ENCODE measurements around the gene PTPRCAP. TPM values are rescaled to one million over a fixed set of nuclear protein-coding genes. Genes with fewer than 3 reads are reported as not detected.

PTPRCAP gene
- total and polyA plus RNA-seq, 9 of the 15 experiments (the other 6 are each of a cell fraction or from before 2014, with no cell fraction given) = 0.22 to 2.0 (median 1.1) TPM; not detected in 4

- TF ChIP-seq RNF219 (CRISPR knock-in tag; IDR thresholded peaks at IDR 0.05) = no peak
- TF ChIP-seq LEF1 (IDR thresholded peaks at IDR 0.05) = no peak
- TF ChIP-seq, protein P1, sequence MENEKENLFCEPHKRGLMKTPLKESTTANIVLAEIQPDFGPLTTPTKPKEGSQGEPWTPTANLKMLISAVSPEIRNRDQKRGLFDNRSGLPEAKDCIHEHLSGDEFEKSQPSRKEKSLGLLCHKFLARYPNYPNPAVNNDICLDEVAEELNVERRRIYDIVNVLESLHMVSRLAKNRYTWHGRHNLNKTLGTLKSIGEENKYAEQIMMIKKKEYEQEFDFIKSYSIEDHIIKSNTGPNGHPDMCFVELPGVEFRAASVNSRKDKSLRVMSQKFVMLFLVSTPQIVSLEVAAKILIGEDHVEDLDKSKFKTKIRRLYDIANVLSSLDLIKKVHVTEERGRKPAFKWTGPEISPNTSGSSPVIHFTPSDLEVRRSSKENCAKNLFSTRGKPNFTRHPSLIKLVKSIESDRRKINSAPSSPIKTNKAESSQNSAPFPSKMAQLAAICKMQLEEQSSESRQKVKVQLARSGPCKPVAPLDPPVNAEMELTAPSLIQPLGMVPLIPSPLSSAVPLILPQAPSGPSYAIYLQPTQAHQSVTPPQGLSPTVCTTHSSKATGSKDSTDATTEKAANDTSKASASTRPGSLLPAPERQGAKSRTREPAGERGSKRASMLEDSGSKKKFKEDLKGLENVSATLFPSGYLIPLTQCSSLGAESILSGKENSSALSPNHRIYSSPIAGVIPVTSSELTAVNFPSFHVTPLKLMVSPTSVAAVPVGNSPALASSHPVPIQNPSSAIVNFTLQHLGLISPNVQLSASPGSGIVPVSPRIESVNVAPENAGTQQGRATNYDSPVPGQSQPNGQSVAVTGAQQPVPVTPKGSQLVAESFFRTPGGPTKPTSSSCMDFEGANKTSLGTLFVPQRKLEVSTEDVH (IDR thresholded peaks at IDR 0.05; ENCODE audit: low read depth, partially characterized antibody) = no peak
- no peak for TF ChIP-seq ZNF76 (CRISPR knock-in tag; IDR thresholded peaks at IDR 0.05; ENCODE audit: borderline replicate concordance)
- TF ChIP-seq SRSF9 (IDR thresholded peaks at IDR 0.05; ENCODE audit: borderline replicate concordance, low read depth, low read length) = no peak
- no peak for TF ChIP-seq ZNF280A (IDR thresholded peaks at IDR 0.05; ENCODE audit: low read depth, partially characterized antibody)
- TF ChIP-seq, protein P2, sequence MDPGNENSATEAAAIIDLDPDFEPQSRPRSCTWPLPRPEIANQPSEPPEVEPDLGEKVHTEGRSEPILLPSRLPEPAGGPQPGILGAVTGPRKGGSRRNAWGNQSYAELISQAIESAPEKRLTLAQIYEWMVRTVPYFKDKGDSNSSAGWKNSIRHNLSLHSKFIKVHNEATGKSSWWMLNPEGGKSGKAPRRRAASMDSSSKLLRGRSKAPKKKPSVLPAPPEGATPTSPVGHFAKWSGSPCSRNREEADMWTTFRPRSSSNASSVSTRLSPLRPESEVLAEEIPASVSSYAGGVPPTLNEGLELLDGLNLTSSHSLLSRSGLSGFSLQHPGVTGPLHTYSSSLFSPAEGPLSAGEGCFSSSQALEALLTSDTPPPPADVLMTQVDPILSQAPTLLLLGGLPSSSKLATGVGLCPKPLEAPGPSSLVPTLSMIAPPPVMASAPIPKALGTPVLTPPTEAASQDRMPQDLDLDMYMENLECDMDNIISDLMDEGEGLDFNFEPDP (CRISPR knock-in tag; IDR thresholded peaks at IDR 0.05) = no peak
- TF ChIP-seq AFF4 (CRISPR knock-in tag; IDR thresholded peaks at IDR 0.05) = no peak
- TF ChIP-seq NCOA6 (IDR thresholded peaks at IDR 0.05) = no peak
- no peak for TF ChIP-seq BRD9 (IDR thresholded peaks at IDR 0.05; ENCODE audit: low read depth, partially characterized antibody)
- TF ChIP-seq, protein P3, sequence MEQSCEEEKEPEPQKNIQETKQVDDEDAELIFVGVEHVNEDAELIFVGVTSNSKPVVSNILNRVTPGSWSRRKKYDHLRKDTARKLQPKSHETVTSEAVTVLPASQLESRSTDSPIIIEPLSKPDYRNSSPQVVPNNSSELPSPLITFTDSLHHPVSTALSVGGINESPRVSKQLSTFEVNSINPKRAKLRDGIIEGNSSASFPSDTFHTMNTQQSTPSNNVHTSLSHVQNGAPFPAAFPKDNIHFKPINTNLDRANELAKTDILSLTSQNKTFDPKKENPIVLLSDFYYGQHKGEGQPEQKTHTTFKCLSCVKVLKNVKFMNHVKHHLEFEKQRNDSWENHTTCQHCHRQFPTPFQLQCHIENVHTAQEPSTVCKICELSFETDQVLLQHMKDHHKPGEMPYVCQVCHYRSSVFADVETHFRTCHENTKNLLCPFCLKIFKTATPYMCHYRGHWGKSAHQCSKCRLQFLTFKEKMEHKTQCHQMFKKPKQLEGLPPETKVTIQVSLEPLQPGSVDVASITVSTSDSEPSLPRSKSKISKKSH (CRISPR knock-in tag; IDR thresholded peaks at IDR 0.05) = no peak
- no peak for TF ChIP-seq ZNF174 (CRISPR knock-in tag; IDR thresholded peaks at IDR 0.05)
- no peak for TF ChIP-seq TEAD1 (CRISPR knock-in tag; IDR thresholded peaks at IDR 0.05)
- TF ChIP-seq NFIX (CRISPR knock-in tag; IDR thresholded peaks at IDR 0.05; ENCODE audit: low read depth) = no peak
Measured at GRCh38 chr11:67469508-67469811, 32.0 kb upstream of the PTPRCAP start (continued).
